HAP-1 (cell line): ENCODE measurements around the gene DLG4.
A peak's percentile ranks its signal among the peaks of the same experiment; 100 is the strongest.

Source experiments
- DNase-seq, 2 experiments: peaks; one replicate each; pipeline ENCODE4 v3.0.0-alpha.2; 2016 to 2020; ENCODE audit warnings: low spot score in 2 of 2
- H3K27me3 ChIP-seq: fragments of 250-450 bp; sonication (Bioruptor Pico); 2 replicates; pipeline ENCODE4 v1.5.1; 2020; ENCODE audit warnings: low read depth, mild to moderate bottlenecking, moderate library complexity
- H3K36me3 ChIP-seq: fragments of 250-450 bp; sonication (Bioruptor Pico); replicated peaks from 2 replicates; pipeline ENCODE4 v1.5.1; 2020; ENCODE audit warnings: mild to moderate bottlenecking
- H3K4me1 ChIP-seq: fragments of 250-450 bp; sonication (Bioruptor Pico); 2 replicates; pipeline ENCODE4 v1.5.1; 2020; ENCODE audit warnings: mild to moderate bottlenecking
- H3K4me3 ChIP-seq: fragments of 250-450 bp; sonication (Bioruptor Pico); 2 replicates; pipeline ENCODE4 v1.5.1; 2020; ENCODE audit warnings: mild to moderate bottlenecking, moderate library complexity
- H3K9me3 ChIP-seq: fragments of 250-450 bp; sonication (Bioruptor Pico); 2 replicates; pipeline ENCODE4 v1.5.1; 2020; ENCODE audit warnings: mild to moderate bottlenecking, moderate library complexity
- in situ Hi-C: fragments of 300-500 bp; cut with MboI; formaldehyde crosslinking; loops from 3 replicates; pipeline ENCODE4 v1.14.3; 2020; ENCODE audit warnings: low sequenced_read_pairs, inconsistent platforms, mixed read lengths

DLG4 gene

DNA sequence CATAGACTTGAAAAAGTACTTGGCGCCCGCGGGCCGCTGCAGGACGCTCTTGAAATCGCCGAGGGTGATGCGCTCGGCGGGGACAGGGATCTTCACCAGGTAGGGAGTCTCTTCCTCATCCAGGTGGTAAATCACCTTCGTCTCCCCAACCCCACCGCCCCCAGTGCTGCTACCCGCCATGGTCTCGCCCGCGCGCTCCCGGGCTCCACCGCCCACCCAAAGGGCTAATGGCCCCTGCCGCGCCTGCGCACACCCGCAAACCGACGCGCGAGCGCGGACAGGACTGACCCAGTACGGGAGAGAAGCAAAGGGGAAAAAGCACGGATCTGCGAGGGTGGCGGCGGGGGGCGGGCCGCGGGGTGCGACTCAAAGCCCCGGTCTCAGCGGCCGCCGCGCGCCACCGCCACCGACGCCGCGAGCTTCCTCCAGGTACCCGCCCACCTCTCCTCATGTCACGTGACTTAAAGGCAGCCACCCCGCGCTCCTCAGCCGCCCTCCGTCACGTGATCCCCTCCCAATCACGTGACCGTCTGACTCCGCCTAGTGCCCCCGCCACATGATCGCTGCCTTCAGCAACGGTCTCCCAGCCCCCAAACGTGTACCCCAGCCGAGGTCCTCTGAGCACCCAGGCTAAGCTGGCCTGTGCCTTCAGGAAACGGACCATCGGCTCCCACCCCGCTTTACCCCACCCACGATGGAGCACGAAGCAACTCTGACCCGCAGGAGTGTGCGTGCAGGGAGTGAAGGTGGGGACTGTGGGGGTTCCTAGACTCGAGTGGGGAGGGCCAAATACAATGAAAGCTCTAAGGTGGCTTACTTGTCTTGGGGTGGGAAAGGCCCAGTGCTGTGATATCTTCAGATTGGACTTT lies 14.7 kb upstream of the DLG4 start, which contains the start of gene DVL2:
Gene DVL2 (minus strand): TSS at position 435 of the 869 bp plus-strand sequence. CDS start 255 bp downstream, at position 180.
- Histone ChIP-seq H3K9me3 (no peaks in the 10 kb centered on the region; the same call in 1 of the 2 replicates), H3K4me1 (peaks cover 16% of the 10 kb centered on the region), H3K27me3 (no peaks in the 10 kb centered on the region), H3K36me3 (peaks cover 53% of the 10 kb centered on the region), H3K4me3 (peak within 1 kb of the TSS; percentile 87)
- peak; percentile 97 for DNase-seq
- in situ Hi-C loops = loop anchor here (25.0 kb wide), 1 partner anchor 928 kb away; the partner anchor contains the start of genes PER1 and VAMP2

GRCh38 chr17:7233701-7234082 lies 14.1 kb upstream of the DLG4 start:
- no peak for DNase-seq
- peaks cover 54% of the 10 kb centered on the region for H3K36me3 ChIP-seq

DNA sequence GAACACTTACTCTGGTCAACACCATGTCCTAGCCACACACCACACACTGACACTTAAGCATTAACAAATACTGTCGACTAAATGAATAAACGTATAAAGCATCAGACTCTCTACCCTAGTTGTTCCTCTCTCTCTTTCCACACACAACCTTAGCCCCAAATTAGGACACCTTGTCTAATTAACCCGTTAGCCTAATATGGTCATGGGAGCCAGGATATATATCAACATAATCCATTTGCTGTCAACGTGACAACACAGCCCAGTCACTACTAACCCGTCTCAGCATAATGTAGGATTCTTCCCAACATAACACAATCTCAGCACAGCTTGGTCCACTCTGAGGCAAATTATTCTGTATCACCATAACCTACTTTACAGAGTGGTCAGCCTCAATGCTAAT lies 12.5 kb upstream of the DLG4 start:
- DNase-seq = no peak
- in situ Hi-C loops = loop anchor here (25.0 kb wide), 1 partner anchor 930 kb away; the partner anchor contains the start of genes PER1 and VAMP2
- Histone ChIP-seq H3K4me3 (peak overlapping the region; percentile 87; the same call in 1 of the 2 replicates), H3K27me3 (no peaks in the 10 kb centered on the region), H3K9me3 (no peaks in the 10 kb centered on the region), H3K36me3 (peaks cover 64% of the 10 kb centered on the region), H3K4me1 (peaks cover 14% of the 10 kb centered on the region)

More at GRCh38 chr17:7233701-7234082, 14.1 kb upstream of the DLG4 start:
- in situ Hi-C loops = loop anchor here (25.0 kb wide), 1 partner anchor 929 kb away; the partner anchor contains the start of genes PER1 and VAMP2
- Histone ChIP-seq H3K27me3 (no peaks in the 10 kb centered on the region), H3K9me3 (no peaks in the 10 kb centered on the region), H3K4me1 (peaks cover 16% of the 10 kb centered on the region), H3K4me3 (peak overlapping the region; percentile 87)

- in situ Hi-C loops = loop anchor here (25.0 kb wide), 1 partner anchor 933 kb away; the partner anchor contains the start of genes PER1 and VAMP2
- peaks cover 9% of the 10 kb centered on the region for H3K4me1 ChIP-seq
- no peak for DNase-seq
- no peaks in the 10 kb centered on the region for H3K27me3 ChIP-seq
- H3K36me3 ChIP-seq = peaks cover 62% of the 10 kb centered on the region
- no peak overlapping the region for H3K4me3 ChIP-seq
- no peaks in the 10 kb centered on the region for H3K9me3 ChIP-seq
These were observed 9.9 kb upstream of the DLG4 start for GRCh38 chr17:7229504-7229903.

GRCh38 chr17:7228920-7229319 lies 9.3 kb upstream of the DLG4 start:
- Histone ChIP-seq H3K9me3 (no peaks in the 10 kb centered on the region), H3K36me3 (peaks cover 65% of the 10 kb centered on the region), H3K4me3 (no peak overlapping the region), H3K4me1 (peaks cover 9% of the 10 kb centered on the region), H3K27me3 (no peaks in the 10 kb centered on the region)
- no peak for DNase-seq
- in situ Hi-C loops = loop anchor here (25.0 kb wide), 1 partner anchor 933 kb away; the partner anchor contains the start of genes PER1 and VAMP2

- in situ Hi-C loops = loop anchor here (25.0 kb wide), 1 partner anchor 935 kb away; the partner anchor contains the start of genes PER1 and VAMP2
- H3K36me3 ChIP-seq = peaks cover 84% of the 10 kb centered on the region
These were observed 7.4 kb upstream of the DLG4 start for GRCh38 chr17:7226721-7227710.

GRCh38 chr17:7225711-7226331 lies 6.2 kb upstream of the DLG4 start:
- H3K36me3 ChIP-seq = peaks cover 92% of the 10 kb centered on the region
- in situ Hi-C loops = loop anchor here (25.0 kb wide), 1 partner anchor 936 kb away; the partner anchor contains the start of genes PER1 and VAMP2
- H3K4me3 ChIP-seq = no peak overlapping the region
- peaks cover 4% of the 10 kb centered on the region; the same call in 1 of the 2 replicates for H3K4me1 ChIP-seq
- H3K27me3 ChIP-seq = no peaks in the 10 kb centered on the region
- no peaks in the 10 kb centered on the region for H3K9me3 ChIP-seq
- DNase-seq = no peak

More at GRCh38 chr17:7226721-7227710, 7.4 kb upstream of the DLG4 start:
- Histone ChIP-seq H3K9me3 (no peaks in the 10 kb centered on the region), H3K27me3 (no peaks in the 10 kb centered on the region), H3K4me3 (no peak overlapping the region), H3K4me1 (peaks cover 2% of the 10 kb centered on the region)
- DNase-seq = no peak

DNA sequence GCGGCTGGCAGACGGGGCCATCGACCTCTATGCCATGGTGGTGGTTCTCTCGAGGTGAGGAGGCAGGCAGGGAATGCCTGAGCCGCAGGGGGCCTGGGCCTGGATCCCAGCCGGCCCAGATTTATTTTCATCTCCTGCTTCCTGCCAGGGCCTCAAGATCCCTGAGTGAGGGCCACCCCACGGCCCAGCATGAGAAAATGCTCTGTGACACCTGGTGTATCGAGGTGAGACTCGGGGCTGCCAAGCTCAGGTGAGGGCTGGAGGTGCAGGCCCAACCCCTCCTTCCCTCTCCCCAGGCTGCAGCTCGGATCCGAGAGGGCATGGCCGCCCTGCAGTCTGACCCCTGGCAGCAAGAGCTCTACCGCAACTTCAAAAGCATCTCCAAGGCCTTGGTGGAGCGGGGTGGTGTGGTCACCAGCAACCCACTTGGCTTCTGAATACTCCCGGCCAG lies 5.0 kb upstream of the DLG4 start:
- peaks cover 89% of the 10 kb centered on the region for H3K36me3 ChIP-seq
- H3K4me3 ChIP-seq = no peak overlapping the region
- in situ Hi-C loops = loop anchor here (25.0 kb wide), 1 partner anchor 938 kb away; the partner anchor contains the start of genes PER1 and VAMP2
- no peaks in the 10 kb centered on the region for H3K9me3 ChIP-seq
- no peak for DNase-seq
- H3K4me1 ChIP-seq = peaks cover 10% of the 10 kb centered on the region
- H3K27me3 ChIP-seq = no peaks in the 10 kb centered on the region

- Histone ChIP-seq H3K27me3 (no peaks in the 10 kb centered on the region), H3K4me1 (peaks cover 15% of the 10 kb centered on the region), H3K36me3 (peaks cover 84% of the 10 kb centered on the region), H3K9me3 (no peaks in the 10 kb centered on the region), H3K4me3 (no peak overlapping the region)
- DNase-seq = no peak
- in situ Hi-C loops = no loop called here
These were observed 4.5 kb upstream of the DLG4 start for GRCh38 chr17:7224110-7224509.

GRCh38 chr17:7223375-7223774 lies 3.7 kb upstream of the DLG4 start:
- no peak overlapping the region for H3K4me3 ChIP-seq
- H3K9me3 ChIP-seq = no peaks in the 10 kb centered on the region
- peaks cover 77% of the 10 kb centered on the region for H3K36me3 ChIP-seq
- no peak for DNase-seq
- H3K4me1 ChIP-seq = peaks cover 17% of the 10 kb centered on the region
- in situ Hi-C loops = no loop called here
- H3K27me3 ChIP-seq = no peaks in the 10 kb centered on the region

- in situ Hi-C loops = no loop called here
- Histone ChIP-seq H3K27me3 (no peaks in the 10 kb centered on the region), H3K9me3 (no peaks in the 10 kb centered on the region), H3K36me3 (peaks cover 73% of the 10 kb centered on the region), H3K4me3 (no peak overlapping the region), H3K4me1 (peaks cover 15% of the 10 kb centered on the region)
- DNase-seq = no peak
These were observed 3.3 kb upstream of the DLG4 start for GRCh38 chr17:7222972-7223292.

DNA sequence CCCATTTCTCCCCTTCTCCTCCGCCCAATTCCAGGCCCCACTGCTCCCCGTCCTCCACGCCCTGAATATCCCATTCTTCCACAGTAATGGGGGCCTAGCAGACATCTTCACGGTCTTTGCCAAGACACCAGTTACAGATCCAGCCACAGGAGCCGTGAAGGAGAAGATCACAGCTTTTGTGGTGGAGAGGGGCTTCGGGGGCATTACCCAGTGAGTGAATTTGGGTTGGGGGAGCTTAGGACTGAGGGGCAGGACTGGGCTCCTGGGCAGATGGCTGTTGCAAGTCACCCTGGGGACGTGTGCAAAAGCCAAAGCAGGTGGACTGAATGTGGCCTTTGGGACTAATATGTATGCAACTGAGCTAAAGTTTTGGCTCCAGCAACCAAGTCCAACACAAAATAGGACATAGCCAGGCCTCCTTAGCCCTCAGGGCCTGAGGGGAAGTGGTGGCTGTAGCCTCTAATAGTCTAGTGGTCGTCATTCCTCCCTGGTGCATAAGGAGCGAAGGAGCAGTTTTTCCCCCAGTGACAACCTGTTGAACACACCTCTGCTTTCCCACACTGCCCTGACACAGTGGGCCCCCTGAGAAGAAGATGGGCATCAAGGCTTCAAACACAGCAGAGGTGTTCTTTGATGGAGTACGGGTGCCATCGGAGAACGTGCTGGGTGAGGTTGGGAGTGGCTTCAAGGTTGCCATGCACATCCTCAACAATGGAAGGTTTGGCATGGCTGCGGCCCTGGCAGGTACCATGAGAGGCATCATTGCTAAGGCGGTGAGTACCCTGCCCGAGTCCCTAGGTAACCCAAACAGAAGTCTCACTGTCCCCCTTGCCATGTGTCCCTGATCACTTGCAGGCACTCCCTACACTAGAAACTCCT lies 2.7 kb upstream of the DLG4 start:
- H3K9me3 ChIP-seq = no peaks in the 10 kb centered on the region
- peaks cover 15% of the 10 kb centered on the region for H3K4me1 ChIP-seq
- peaks cover 67% of the 10 kb centered on the region for H3K36me3 ChIP-seq
- no peak for DNase-seq
- no peak overlapping the region for H3K4me3 ChIP-seq
- H3K27me3 ChIP-seq = no peaks in the 10 kb centered on the region
- in situ Hi-C loops = no loop called here
